AG10803 (cell line): ENCODE data around the gene MTUS2.

ENCODE experiments used
- DNase-seq: peaks from one replicate; pipeline ENCODE4 v3.0.0; 2010; ENCODE audit warnings: low read depth
- H3K4me3 ChIP-seq: 2 replicates; pipeline ENCODE4 v1.5.1; 2011; ENCODE audit warnings: mild to moderate bottlenecking, low read length, control low read depth
- TF ChIP-seq, protein P1 (sequence below): conservative IDR thresholded peaks from 2 replicates; pipeline ENCODE4 v1.5.1; 2011; ENCODE audit warnings: mild to moderate bottlenecking, low read length, control low read depth, inconsistent platforms

Gene MTUS2

GRCh38 chr13:29479716-29480492, 659.8 kb downstream of the MTUS2 start:
- TF ChIP-seq, protein P1, sequence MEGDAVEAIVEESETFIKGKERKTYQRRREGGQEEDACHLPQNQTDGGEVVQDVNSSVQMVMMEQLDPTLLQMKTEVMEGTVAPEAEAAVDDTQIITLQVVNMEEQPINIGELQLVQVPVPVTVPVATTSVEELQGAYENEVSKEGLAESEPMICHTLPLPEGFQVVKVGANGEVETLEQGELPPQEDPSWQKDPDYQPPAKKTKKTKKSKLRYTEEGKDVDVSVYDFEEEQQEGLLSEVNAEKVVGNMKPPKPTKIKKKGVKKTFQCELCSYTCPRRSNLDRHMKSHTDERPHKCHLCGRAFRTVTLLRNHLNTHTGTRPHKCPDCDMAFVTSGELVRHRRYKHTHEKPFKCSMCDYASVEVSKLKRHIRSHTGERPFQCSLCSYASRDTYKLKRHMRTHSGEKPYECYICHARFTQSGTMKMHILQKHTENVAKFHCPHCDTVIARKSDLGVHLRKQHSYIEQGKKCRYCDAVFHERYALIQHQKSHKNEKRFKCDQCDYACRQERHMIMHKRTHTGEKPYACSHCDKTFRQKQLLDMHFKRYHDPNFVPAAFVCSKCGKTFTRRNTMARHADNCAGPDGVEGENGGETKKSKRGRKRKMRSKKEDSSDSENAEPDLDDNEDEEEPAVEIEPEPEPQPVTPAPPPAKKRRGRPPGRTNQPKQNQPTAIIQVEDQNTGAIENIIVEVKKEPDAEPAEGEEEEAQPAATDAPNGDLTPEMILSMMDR, result no peak
- no peak overlapping the region for H3K4me3 ChIP-seq
- DNase-seq, result no peak

GRCh38 chr13:29480893-29481525, 660.9 kb downstream of the MTUS2 start:
- H3K4me3 ChIP-seq, result no peak overlapping the region
- DNase-seq, result no peak
- TF ChIP-seq, protein P1, result no peak

DNA sequence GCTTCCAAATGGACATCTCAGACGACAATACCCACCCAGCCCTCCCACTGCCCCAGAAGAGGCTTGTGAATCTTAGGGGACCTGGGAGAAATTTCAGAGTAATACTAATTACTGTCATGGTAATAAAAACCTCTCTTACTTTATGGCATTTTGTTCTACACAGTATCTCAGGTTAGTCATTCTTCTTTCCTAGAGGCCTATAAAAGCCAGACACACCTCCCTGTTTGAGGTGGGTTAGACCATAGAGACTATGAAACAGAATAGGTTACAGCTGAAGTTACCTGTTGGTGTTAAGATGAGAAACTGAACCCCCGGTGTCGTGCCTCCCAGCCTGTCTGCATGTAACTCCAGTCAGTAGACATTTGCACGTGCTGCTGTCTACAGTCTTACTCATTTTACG, 661.5 kb downstream of the MTUS2 start:
- H3K4me3 ChIP-seq, result no peak overlapping the region
- DNase-seq, result no peak
- TF ChIP-seq, protein P1, result no peak

- DNase-seq, result no peak
- H3K4me3 ChIP-seq, result no peak overlapping the region
- TF ChIP-seq, protein P1, result no peak
Measured at GRCh38 chr13:29482504-29482903, 662.4 kb downstream of the MTUS2 start.

DNA sequence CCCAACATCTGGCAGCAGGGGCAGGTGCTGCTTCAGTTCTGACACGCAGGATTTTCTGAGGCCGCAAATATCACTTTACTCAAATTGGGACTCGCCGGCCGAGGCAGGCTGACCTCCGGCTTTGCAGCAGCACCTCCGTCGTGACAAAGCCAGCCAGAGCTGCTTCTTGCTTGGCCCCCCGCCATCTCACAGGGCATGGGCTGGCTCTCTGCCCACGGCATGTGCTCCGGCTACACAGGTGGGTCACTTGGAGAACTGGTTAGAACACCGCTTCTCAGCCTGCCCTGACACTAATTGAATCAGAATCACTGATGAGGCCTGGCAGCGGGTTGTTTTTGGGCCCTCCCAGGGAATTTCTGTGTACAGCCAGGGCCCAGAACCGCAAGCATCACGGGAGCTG, 663.1 kb downstream of the MTUS2 start:
- DNase-seq, result no peak
- TF ChIP-seq, protein P1, result no peak
- no peak overlapping the region for H3K4me3 ChIP-seq

DNA sequence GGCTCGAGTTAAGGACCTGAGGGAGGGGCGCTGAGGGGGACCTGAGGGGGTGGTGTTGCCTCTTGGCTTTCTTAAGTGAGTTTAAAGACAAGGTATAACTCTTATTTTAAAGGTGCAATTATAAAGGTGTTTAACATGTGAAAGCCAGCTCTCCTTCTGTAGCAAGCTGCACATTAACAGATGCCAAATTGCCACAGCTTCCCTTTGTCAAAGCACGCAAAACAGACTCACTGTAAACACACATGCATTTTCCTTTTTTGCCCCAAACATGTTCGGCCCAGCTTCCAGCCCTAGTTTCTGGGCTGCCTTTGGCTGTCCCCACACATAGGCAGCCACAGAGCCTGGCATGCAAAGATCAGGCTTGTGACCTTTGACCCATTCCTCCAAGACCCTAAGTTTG, 663.5 kb downstream of the MTUS2 start:
- no peak for DNase-seq
- TF ChIP-seq, protein P1, result no peak
- H3K4me3 ChIP-seq, result no peak overlapping the region

DNA sequence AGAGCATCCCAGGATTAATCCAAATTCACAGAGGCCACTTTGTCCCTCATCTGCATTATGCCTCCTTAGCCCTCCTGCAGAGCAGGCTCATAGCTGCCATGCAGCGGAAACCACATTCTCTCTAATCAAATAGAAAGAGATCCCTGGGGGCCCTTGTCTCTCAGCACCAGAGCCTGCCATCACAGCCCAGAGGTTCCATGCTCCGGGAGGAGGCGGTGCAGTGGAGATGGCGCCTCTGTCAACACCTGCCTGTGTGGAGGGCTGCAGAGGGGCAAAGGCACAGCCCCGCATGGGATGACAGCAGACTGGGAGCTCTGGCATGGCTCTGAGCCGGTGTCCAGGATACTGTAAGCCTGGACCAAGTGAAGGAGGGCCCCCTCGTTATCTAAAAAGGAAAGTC, 664.1 kb downstream of the MTUS2 start:
- no peak for DNase-seq
- H3K4me3 ChIP-seq, result no peak overlapping the region
- TF ChIP-seq, protein P1, result no peak
